Kidney epithelial cell (primary cell): ENCODE data around the gene PPP5C. TPM values are rescaled to one million over a fixed set of nuclear protein-coding genes. Genes with fewer than 3 reads are reported as not detected.

ENCODE experiments used
- DNase-seq: peaks from one replicate; pipeline ENCODE4 v3.0.0-alpha.2; 2010; ENCODE audit warnings: low read depth
- H3K27me3 ChIP-seq: 2 replicates; pipeline ENCODE4 v1.6.0; 2011; ENCODE audit warnings: low read length; ENCODE audit not compliant: control insufficient read depth, insufficient read depth
- H3K36me3 ChIP-seq: 2 replicates; pipeline ENCODE4 v1.5.1; 2011; ENCODE audit warnings: low read length; ENCODE audit not compliant: control insufficient read depth, insufficient read depth
- H3K4me3 ChIP-seq: 2 replicates; pipeline ENCODE4 v1.5.1; 2011; ENCODE audit warnings: low read depth, mild to moderate bottlenecking, control low read depth, low read length
- total RNA-seq: library from RNA; depleted of rRNA; stranded (reverse); fragments of >200 nt; gene quantifications from 2 replicates; pipeline ENCODE4 v1.2.3, GENCODE V29; 2015
- TF ChIP-seq, protein P1 (sequence below): IDR thresholded peaks from 2 replicates; pipeline ENCODE4 v1.5.1; 2011; ENCODE audit warnings: mild to moderate bottlenecking, moderate library complexity, low read length, control low read depth, inconsistent platforms; ENCODE audit not compliant: insufficient read depth, poor library complexity, severe bottlenecking

PPP5C gene
- total RNA-seq, 1 donor from 2014 or later: 68.2 TPM

DNA sequence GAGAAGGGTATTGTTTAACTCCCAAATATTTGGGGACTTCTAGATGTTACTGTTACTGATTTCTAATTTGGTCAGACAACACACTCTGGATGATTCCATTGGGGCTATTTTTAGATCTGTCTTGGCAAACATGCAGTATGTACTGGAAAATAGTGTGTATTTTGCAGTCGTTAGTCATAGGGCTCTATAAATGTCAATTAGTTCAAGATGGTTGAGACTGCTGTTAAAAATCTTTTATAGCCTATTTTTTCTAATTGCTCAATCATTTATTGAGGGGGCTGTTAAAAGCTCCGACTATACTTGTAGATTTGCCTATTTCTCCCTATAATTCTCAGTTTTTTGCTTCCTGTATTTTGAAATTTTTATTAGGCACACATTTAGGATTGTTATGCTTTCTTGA is 31.4 kb downstream of the PPP5C start:
- TF ChIP-seq, protein P1, sequence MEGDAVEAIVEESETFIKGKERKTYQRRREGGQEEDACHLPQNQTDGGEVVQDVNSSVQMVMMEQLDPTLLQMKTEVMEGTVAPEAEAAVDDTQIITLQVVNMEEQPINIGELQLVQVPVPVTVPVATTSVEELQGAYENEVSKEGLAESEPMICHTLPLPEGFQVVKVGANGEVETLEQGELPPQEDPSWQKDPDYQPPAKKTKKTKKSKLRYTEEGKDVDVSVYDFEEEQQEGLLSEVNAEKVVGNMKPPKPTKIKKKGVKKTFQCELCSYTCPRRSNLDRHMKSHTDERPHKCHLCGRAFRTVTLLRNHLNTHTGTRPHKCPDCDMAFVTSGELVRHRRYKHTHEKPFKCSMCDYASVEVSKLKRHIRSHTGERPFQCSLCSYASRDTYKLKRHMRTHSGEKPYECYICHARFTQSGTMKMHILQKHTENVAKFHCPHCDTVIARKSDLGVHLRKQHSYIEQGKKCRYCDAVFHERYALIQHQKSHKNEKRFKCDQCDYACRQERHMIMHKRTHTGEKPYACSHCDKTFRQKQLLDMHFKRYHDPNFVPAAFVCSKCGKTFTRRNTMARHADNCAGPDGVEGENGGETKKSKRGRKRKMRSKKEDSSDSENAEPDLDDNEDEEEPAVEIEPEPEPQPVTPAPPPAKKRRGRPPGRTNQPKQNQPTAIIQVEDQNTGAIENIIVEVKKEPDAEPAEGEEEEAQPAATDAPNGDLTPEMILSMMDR: no peak
- DNase-seq: no peak
- peaks cover 3% of the 10 kb centered on the region for H3K36me3 ChIP-seq
- no peak overlapping the region for H3K4me3 ChIP-seq
- H3K27me3 ChIP-seq: no peaks in the 10 kb centered on the region

DNA sequence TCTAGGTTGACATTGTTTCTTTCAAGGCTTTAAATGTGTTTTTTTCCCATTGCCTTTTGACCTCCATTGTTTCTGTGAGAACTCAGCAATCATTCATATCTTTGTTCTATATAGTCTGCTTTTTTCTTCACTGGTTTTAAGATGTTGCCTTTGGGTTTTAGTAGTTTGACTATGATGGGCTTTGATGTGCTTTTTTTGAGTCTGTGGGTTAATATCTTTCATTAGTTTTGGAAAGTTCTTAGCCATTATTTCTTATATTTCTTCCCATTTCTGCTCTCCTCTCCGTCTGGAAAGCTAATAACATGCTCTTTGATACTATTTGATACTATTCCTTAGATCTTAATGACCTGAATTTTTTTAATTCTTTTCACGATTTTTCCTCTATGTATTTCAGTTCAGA is 33.8 kb downstream of the PPP5C start:
- H3K36me3 ChIP-seq: peaks cover 6% of the 10 kb centered on the region
- no peak for DNase-seq
- no peak overlapping the region for H3K4me3 ChIP-seq
- TF ChIP-seq, protein P1: no peak
- H3K27me3 ChIP-seq: no peaks in the 10 kb centered on the region

DNA sequence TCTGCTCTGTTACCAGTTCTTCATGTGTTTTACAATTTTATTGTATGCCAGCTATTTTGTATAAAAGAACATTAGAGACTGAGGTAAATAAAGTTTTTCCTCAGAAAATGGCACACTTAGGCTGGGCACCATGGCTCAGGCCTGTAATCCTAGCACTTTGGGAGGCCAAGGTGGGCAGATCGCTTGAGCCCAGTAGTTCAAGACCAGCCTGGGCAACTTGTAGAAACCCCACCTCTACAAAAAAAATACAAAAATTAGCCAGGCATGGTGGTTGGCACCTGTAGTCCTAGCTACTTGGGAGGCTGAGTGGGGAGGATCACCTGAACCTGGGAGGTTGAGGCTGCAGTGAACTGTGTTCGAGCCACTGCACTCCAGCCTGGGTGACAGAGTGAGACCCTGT is 34.5 kb downstream of the PPP5C start:
- H3K36me3 ChIP-seq: peaks cover 4% of the 10 kb centered on the region
- DNase-seq: no peak
- TF ChIP-seq, protein P1: no peak

DNA sequence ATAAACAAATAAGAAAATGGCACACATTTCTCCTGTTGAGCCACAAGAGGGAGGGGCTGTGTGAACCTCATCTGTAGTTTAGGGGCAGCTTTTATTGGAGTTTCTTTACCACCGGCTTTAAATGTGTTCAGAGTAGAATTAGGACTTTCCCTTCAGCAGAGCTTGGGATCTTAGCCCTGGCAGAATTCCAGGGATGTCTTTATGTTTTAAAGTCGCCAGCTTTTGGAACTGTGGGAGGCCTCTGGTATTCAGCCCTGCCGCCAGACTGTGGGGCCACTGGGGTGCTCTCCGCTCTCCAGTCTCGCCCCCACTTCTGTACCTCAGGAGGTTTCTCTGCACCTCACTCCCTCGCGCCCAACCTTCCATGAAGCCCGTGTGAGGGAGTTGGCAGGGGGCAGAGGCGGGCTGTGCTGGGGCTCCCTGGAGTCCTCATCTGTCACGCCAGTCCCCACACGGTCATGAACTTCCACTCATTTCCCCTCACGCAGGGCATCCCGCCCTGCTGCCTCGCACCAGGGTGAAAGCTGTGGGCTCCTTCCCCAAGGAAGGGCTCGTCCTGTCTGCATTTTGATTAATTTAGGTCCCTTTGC is 35.0 kb downstream of the PPP5C start:
- H3K36me3 ChIP-seq: peaks cover 3% of the 10 kb centered on the region
- no peaks in the 10 kb centered on the region for H3K27me3 ChIP-seq
- TF ChIP-seq, protein P1: no peak
- no peak overlapping the region for H3K4me3 ChIP-seq
- no peak for DNase-seq

More for the DNA sequence above, 34.5 kb downstream of the PPP5C start:
- H3K27me3 ChIP-seq: no peaks in the 10 kb centered on the region
- no peak overlapping the region for H3K4me3 ChIP-seq

DNA sequence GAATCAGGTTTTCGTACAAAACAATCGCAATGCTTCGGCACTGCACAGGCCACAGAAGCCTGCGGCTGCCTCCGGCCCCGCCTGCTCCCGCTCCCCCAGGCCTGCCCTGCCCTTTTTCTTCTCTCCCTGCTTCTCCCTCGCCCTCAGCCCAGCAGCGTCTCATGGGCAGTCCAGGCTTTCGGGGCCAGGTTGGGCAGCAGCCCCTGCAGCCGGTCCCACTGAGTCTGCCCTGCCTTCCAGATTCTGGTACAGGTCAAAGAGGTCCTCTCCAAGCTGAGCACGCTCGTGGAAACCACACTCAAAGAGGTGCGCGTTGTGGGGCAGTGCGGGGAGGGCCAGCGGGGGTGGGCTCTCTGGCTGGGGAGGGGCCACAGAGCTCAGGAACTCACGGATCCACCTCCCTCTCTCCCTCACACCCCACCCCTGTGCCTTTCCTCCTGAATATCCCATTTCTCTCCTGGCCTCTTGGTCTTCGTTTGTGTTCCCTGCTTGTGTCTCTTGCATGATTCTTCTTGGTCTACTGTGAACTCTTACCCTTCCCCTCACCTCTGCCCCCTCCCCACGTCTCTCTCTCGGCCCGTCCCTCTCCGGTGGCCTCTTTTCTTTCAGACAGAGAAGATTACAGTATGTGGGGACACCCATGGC is 36.4 kb downstream of the PPP5C start:
- no peak for DNase-seq
- TF ChIP-seq, protein P1: no peak
- no peak overlapping the region for H3K4me3 ChIP-seq
- H3K36me3 ChIP-seq: peaks cover 5% of the 10 kb centered on the region
- H3K27me3 ChIP-seq: no peaks in the 10 kb centered on the region

DNA sequence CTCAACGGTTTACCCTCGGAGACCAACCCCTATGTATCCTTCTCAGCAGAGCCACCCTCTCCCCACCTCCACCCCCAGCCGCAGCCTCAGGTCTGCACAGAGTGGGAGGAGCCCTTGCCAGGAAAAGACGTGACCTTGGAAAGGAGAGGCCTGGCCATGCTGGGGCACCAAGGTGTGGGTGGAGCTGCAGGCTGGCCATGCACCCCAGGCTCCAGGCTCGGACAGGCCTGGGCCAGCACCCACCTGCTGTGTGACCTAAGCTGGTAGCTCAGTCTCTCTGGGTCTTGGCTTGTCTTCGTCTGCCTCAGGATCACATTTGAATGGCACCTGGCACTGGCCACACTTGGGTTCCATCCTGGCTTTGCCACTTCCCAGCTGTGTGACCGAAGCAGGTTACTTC is 37.0 kb downstream of the PPP5C start:
- no peak for DNase-seq
- Histone ChIP-seq H3K4me3 (no peak overlapping the region), H3K36me3 (peaks cover 5% of the 10 kb centered on the region), H3K27me3 (no peaks in the 10 kb centered on the region)
- TF ChIP-seq, protein P1: no peak
